Measurements from ENCODE around the gene ADAMTSL1.

The ADAMTSL1 gene

DNA sequence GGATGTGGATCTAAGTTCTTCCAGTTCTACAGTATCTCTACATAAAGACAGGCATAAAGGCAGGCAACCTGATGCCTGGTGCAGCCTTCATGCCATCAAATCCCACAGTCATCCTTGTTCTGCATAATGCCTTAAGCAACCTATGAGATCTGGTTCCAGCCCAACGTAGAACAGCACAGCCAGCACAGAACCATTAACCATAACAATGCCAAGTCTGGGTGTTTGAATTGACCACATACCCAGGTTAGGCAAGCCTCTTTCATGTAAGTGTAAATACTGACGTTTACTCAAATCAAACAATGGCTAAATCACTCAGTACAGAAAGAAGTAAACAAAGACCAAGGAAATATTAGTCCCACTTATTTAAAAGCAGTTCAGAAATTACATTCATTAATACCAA lies 195.0 kb downstream of the ADAMTSL1 start:
- H3K4me1 ChIP-seq (ENCODE audit: control insufficient read depth, insufficient read depth, low read length), result peaks cover 26% of the 10 kb centered on the region
- H3K9ac ChIP-seq (ENCODE audit: low read length), result no peak overlapping the region
- H3K9me3 ChIP-seq (ENCODE audit: control insufficient read depth, low read length), result no peaks in the 10 kb centered on the region
- no peak overlapping the region for H3K4me3 ChIP-seq (ENCODE audit: low read length)
- no peaks in the 10 kb centered on the region for H3K36me3 ChIP-seq (ENCODE audit: control insufficient read depth, insufficient read depth, low read length, severe bottlenecking)
- no peaks in the 10 kb centered on the region for H3K27me3 ChIP-seq (replicated peaks; ENCODE audit: control insufficient read depth, insufficient read depth, low read length)
- DNase-seq (ENCODE audit: low read depth), result no peak

DNA sequence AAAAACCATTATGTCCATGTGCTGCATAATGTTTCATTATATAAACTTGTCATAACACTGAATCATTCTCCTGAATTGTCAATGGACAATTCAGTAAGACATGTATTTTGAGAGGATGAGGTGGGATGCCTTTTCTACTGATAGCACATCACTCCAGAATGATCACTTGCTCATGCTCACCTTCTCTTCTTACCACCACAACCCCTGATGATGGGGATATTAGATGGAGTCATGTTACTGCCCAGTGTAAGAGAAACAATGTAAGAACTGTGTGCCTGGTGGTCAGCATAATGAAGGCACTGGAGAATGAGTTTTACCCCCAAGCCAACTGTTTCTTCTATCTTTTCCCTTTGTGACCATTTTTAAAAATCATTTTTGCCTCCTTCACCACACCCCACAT lies 198.8 kb downstream of the ADAMTSL1 start:
- no peaks in the 10 kb centered on the region for H3K9me3 ChIP-seq (ENCODE audit: control insufficient read depth, low read length)
- no peak overlapping the region for H3K9ac ChIP-seq (ENCODE audit: low read length)
- no peak for DNase-seq (ENCODE audit: low read depth)
- no peak overlapping the region for H3K4me3 ChIP-seq (ENCODE audit: low read length)
- no peaks in the 10 kb centered on the region for H3K27me3 ChIP-seq (replicated peaks; ENCODE audit: control insufficient read depth, insufficient read depth, low read length)
- H3K36me3 ChIP-seq (ENCODE audit: control insufficient read depth, insufficient read depth, low read length, severe bottlenecking), result no peaks in the 10 kb centered on the region
- H3K4me1 ChIP-seq (ENCODE audit: control insufficient read depth, insufficient read depth, low read length), result peaks cover 29% of the 10 kb centered on the region

DNA sequence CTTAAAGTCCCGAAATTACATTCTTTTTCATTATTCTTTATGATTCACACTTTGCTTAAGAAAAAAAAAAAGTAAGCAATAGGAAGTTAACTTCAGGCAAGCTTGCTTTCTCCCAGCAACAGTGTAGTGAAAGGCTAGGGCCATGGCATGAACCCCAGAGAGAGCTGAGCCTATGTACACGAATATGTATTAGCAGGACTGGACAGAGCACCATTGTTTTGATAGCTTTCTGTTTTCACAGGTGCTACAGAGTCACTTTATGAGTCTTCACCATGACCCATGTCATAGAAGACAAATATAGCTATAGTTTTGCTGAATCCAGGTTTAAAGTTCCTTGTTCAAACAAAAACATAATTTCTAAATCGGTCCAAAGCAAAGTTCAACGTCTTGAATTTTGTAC lies 199.2 kb downstream of the ADAMTSL1 start:
- Histone ChIP-seq H3K36me3 (ENCODE audit: control insufficient read depth, insufficient read depth, low read length, severe bottlenecking) (no peaks in the 10 kb centered on the region), H3K4me3 (ENCODE audit: low read length) (no peak overlapping the region), H3K4me1 (ENCODE audit: control insufficient read depth, insufficient read depth, low read length) (peaks cover 31% of the 10 kb centered on the region), H3K27me3 (replicated peaks; ENCODE audit: control insufficient read depth, insufficient read depth, low read length) (no peaks in the 10 kb centered on the region), H3K9me3 (ENCODE audit: control insufficient read depth, low read length) (no peaks in the 10 kb centered on the region), H3K9ac (ENCODE audit: low read length) (no peak overlapping the region)
- no peak for DNase-seq (ENCODE audit: low read depth)

DNA sequence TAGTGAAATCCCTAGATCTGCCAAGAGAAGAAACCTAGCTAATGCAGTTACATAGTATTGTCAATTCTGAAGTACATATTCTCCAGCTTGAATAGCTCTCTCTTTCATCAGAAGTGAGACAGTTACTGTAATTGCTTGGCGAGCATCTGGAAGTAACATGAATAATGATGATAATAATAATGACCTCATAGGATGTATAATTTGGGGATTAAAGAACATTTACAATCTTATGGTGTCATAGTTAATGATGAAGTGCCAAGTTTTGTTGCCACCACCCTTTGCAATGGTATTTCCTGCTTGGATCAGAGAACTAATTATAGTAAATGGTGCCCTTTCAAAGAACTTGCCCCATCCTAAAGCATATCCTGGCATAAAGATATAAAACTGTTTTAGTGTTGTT lies 201.4 kb downstream of the ADAMTSL1 start:
- Histone ChIP-seq H3K4me3 (ENCODE audit: low read length) (no peak overlapping the region), H3K9me3 (ENCODE audit: control insufficient read depth, low read length) (no peaks in the 10 kb centered on the region), H3K4me1 (ENCODE audit: control insufficient read depth, insufficient read depth, low read length) (peaks cover 45% of the 10 kb centered on the region), H3K36me3 (ENCODE audit: control insufficient read depth, insufficient read depth, low read length, severe bottlenecking) (no peaks in the 10 kb centered on the region), H3K27me3 (replicated peaks; ENCODE audit: control insufficient read depth, insufficient read depth, low read length) (no peaks in the 10 kb centered on the region), H3K9ac (ENCODE audit: low read length) (no peak overlapping the region)
- DNase-seq (ENCODE audit: low read depth), result no peak

DNA sequence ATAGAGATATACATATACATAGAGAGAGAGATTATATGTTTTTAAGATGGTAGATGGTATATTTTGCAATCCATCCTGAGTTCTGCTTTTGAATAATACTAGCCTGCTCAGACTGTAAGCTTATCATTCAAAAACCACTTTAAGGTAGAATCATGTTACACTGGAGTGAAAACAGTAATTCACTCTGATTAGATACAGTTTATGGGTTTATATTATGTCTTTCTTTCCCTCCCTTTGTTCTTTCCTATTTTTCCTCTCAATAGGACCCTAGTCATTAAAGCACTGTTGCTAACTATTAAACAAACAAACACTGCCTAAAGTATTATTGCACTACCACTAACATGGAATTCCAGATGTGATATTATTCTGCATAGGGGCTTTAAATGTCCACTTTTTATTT lies 202.0 kb downstream of the ADAMTSL1 start:
- Histone ChIP-seq H3K9me3 (ENCODE audit: control insufficient read depth, low read length) (no peaks in the 10 kb centered on the region), H3K27me3 (replicated peaks; ENCODE audit: control insufficient read depth, insufficient read depth, low read length) (no peaks in the 10 kb centered on the region), H3K9ac (ENCODE audit: low read length) (peak overlapping the region; percentile 28), H3K4me1 (ENCODE audit: control insufficient read depth, insufficient read depth, low read length) (peaks cover 45% of the 10 kb centered on the region), H3K4me3 (ENCODE audit: low read length) (no peak overlapping the region), H3K36me3 (ENCODE audit: control insufficient read depth, insufficient read depth, low read length, severe bottlenecking) (no peaks in the 10 kb centered on the region)
- no peak for DNase-seq (ENCODE audit: low read depth)

DNA sequence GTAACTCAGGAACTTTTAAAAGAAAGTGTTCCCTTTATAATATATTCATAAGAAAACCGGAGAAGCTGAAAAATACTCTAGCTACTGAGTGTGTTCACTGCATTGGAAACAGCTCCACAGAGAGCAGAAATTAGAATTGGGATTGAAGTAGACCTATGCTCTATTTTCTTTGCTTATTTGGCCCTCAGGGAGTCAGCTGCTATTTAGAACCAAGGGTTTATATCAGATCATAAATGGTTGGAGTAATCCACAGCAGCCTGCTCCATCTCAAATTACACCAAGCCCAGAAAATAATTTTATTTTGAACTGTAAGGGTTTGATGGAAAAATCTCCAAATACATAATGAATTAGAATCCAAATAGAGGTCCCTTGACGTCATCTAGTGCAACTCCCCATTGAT lies 202.6 kb downstream of the ADAMTSL1 start:
- no peaks in the 10 kb centered on the region for H3K36me3 ChIP-seq (ENCODE audit: control insufficient read depth, insufficient read depth, low read length, severe bottlenecking)
- peaks cover 45% of the 10 kb centered on the region for H3K4me1 ChIP-seq (ENCODE audit: control insufficient read depth, insufficient read depth, low read length)
- H3K4me3 ChIP-seq (ENCODE audit: low read length), result peak overlapping the region; percentile 8
- H3K27me3 ChIP-seq (replicated peaks; ENCODE audit: control insufficient read depth, insufficient read depth, low read length), result no peaks in the 10 kb centered on the region
- no peaks in the 10 kb centered on the region for H3K9me3 ChIP-seq (ENCODE audit: control insufficient read depth, low read length)
- H3K9ac ChIP-seq (ENCODE audit: low read length), result peak overlapping the region; percentile 28
- no peak for DNase-seq (ENCODE audit: low read depth)

DNA sequence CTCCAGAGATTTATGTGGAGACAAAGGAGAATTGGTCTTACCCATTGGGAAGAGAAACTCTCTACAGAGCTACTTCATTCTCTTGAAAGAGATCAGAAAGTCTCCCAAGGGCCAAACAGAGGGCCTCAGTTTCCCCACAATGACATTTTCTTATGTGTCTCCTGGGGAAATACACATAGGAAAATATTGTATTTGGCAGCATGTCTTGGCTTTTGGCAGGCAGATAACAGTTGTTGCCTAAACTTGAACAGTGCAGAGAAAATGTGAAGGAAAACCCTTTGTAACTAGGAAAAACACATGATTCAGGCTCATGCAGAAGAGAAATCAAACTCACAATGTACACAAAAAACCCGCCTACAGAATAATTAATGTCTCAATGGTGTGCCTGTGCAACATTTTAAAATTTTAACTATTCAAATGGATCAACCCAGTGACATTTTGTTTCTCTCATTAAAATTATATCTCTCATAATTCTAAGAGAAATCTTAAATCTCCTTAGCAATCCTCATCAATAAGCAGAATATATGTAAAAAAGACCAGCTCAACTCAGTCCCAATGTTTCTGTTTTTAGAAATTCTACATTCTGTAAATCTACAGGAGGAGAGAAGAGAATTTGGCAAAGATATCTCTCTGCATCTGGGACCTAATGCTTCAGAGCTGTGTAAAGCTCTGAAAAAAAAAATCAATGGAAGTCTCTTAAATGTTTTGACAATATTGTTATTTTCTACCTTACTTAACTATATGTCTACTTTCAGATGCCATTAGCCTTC lies 205.1 kb downstream of the ADAMTSL1 start:
- no peak overlapping the region for H3K9ac ChIP-seq (ENCODE audit: low read length)
- peaks cover 45% of the 10 kb centered on the region for H3K4me1 ChIP-seq (ENCODE audit: control insufficient read depth, insufficient read depth, low read length)
- DNase-seq (ENCODE audit: low read depth), result peak; percentile 45
- no peaks in the 10 kb centered on the region for H3K9me3 ChIP-seq (ENCODE audit: control insufficient read depth, low read length)
- H3K27me3 ChIP-seq (replicated peaks; ENCODE audit: control insufficient read depth, insufficient read depth, low read length), result no peaks in the 10 kb centered on the region
- no peaks in the 10 kb centered on the region for H3K36me3 ChIP-seq (ENCODE audit: control insufficient read depth, insufficient read depth, low read length, severe bottlenecking)
- peak overlapping the region; percentile 13 for H3K4me3 ChIP-seq (ENCODE audit: low read length)

DNA sequence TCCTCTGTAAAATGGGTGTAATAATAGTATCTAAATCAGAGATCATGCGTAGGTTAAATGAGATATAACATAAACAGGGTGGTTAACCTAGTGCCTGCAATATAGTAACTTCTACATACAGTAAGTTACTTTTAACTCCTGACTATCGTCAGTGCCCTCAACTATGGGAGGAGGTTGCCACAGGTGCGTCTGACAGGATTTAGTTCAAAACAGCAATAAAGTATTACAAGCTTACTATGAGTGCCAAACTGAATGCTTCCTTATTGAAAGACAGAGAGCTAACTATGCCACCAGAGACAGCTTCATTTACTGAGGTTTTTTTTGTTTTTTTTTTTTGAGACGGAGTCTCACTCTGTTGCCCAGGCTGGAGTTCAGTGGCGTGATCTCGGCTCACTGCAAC lies 209.0 kb downstream of the ADAMTSL1 start:
- peaks cover 24% of the 10 kb centered on the region for H3K4me1 ChIP-seq (ENCODE audit: control insufficient read depth, insufficient read depth, low read length)
- H3K27me3 ChIP-seq (replicated peaks; ENCODE audit: control insufficient read depth, insufficient read depth, low read length), result no peaks in the 10 kb centered on the region
- DNase-seq (ENCODE audit: low read depth), result no peak
- H3K9ac ChIP-seq (ENCODE audit: low read length), result no peak overlapping the region
- H3K9me3 ChIP-seq (ENCODE audit: control insufficient read depth, low read length), result no peaks in the 10 kb centered on the region
- no peak overlapping the region for H3K4me3 ChIP-seq (ENCODE audit: low read length)
- peaks cover 25% of the 10 kb centered on the region for H3K36me3 ChIP-seq (ENCODE audit: control insufficient read depth, insufficient read depth, low read length, severe bottlenecking)

DNA sequence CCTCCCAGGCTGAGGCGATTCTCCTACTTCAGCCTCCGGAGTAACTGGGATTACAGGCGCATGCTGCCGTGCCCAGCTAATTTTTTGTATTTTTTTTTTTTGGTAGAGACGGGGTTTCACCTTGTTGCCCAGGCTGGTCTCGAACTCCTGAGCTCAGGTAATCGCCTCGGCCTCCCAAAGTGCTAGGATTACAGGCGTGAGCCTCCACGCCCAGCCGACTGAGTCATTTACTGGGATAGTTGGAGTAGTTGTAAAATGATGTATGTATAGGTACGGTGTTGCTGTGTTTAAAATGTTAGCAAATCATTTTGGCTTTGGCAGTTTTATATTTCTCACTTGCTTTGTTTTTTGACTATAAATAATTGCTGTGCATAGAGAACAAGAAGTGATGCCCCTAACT lies 209.4 kb downstream of the ADAMTSL1 start:
- DNase-seq (ENCODE audit: low read depth), result no peak
- H3K36me3 ChIP-seq (ENCODE audit: control insufficient read depth, insufficient read depth, low read length, severe bottlenecking), result peaks cover 25% of the 10 kb centered on the region
- H3K27me3 ChIP-seq (replicated peaks; ENCODE audit: control insufficient read depth, insufficient read depth, low read length), result no peaks in the 10 kb centered on the region
- no peak overlapping the region for H3K9ac ChIP-seq (ENCODE audit: low read length)
- no peaks in the 10 kb centered on the region for H3K9me3 ChIP-seq (ENCODE audit: control insufficient read depth, low read length)
- H3K4me1 ChIP-seq (ENCODE audit: control insufficient read depth, insufficient read depth, low read length), result peaks cover 20% of the 10 kb centered on the region
- H3K4me3 ChIP-seq (ENCODE audit: low read length), result no peak overlapping the region

DNA sequence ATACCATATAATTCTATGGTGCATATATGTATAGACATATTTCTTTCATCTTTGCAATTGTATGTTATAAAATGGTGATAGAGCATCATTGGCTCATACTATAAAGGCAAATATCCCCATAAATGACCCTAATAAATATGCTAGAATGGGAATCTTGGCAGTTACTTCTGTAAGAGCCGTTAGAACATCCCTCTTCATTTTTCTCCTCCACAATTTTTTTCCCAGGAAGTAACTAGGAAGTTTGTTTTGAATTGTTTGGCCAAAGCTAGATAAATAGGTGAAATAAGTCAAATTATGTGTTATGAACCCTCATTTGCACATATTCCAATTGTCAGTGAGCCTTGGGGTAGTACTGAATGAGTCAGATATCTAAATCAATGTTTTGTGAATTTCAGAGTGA lies 209.9 kb downstream of the ADAMTSL1 start:
- Histone ChIP-seq H3K9ac (ENCODE audit: low read length) (no peak overlapping the region), H3K27me3 (replicated peaks; ENCODE audit: control insufficient read depth, insufficient read depth, low read length) (no peaks in the 10 kb centered on the region), H3K9me3 (ENCODE audit: control insufficient read depth, low read length) (no peaks in the 10 kb centered on the region), H3K36me3 (ENCODE audit: control insufficient read depth, insufficient read depth, low read length, severe bottlenecking) (peaks cover 25% of the 10 kb centered on the region), H3K4me3 (ENCODE audit: low read length) (no peak overlapping the region), H3K4me1 (ENCODE audit: control insufficient read depth, insufficient read depth, low read length) (peaks cover 15% of the 10 kb centered on the region)
- DNase-seq (ENCODE audit: low read depth), result no peak

DNA sequence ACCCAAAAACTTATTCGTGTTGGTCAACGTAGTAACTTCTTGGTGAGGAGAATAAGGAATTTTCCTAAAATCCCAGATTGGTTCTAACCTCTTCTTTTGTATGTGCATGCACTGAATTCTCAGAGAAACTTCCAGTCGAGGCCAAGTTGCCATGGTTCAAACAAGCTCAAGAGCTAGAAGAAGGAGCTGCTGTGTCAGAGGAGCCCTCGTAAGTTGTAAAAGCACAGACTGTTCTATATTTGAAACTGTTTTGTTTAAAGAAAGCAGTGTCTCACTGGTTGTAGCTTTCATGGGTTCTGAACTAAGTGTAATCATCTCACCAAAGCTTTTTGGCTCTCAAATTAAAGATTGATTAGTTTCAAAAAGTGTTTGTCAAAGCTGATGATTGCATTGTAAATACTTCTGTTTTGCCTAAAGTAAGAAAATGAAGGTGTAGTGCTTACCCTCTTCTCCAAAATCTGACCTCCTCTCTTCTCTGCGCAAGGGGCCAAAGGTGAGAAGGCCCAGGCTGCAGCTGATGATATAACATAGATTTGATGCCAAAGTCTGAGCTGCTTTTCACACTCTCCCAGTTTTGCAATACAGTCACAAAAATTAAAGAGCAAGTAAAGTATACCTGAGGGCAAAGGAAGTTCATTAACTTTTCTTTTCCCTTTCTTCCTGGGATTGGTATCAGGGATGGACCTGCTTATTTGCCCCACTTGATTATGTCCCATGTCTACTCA lies 210.8 kb downstream of the ADAMTSL1 start:
- no peaks in the 10 kb centered on the region for H3K27me3 ChIP-seq (replicated peaks; ENCODE audit: control insufficient read depth, insufficient read depth, low read length)
- peaks cover 25% of the 10 kb centered on the region for H3K36me3 ChIP-seq (ENCODE audit: control insufficient read depth, insufficient read depth, low read length, severe bottlenecking)
- DNase-seq (ENCODE audit: low read depth), result no peak
- H3K4me3 ChIP-seq (ENCODE audit: low read length), result no peak overlapping the region
- no peak overlapping the region for H3K9ac ChIP-seq (ENCODE audit: low read length)
- H3K4me1 ChIP-seq (ENCODE audit: control insufficient read depth, insufficient read depth, low read length), result peaks cover 7% of the 10 kb centered on the region
- H3K9me3 ChIP-seq (ENCODE audit: control insufficient read depth, low read length), result no peaks in the 10 kb centered on the region
